Neural cell (in vitro differentiated cells): ENCODE data around the gene APEX1. TPM values are rescaled to one million over a fixed set of nuclear protein-coding genes. Genes with fewer than 3 reads are reported as not detected.
"Not testable (repeated sequence)": the region's sequence is repeated elsewhere in the genome, so short reads cannot be mapped to it uniquely, and the experiment has no call there.

Experiments
- H2AFZ ChIP-seq: fragments of 200-600, 300-800 bp; sonication (generic), shearing (Covaris generic); 2 replicates; pipeline ENCODE4 v1.6.0; 2014; ENCODE audit warnings: low read depth, mild to moderate bottlenecking, antibody characterized with exemption, low read length, moderate library complexity
- H3F3A ChIP-seq: fragments of 200-600 bp; shearing (Covaris generic); 2 replicates; pipeline ENCODE4 v1.6.1; 2016; ENCODE audit warnings: mild to moderate bottlenecking, moderate library complexity, mixed read lengths, antibody characterized with exemption, low read length; ENCODE audit not compliant: insufficient read depth, poor library complexity, severe bottlenecking
- H3K27ac ChIP-seq: fragments of 200-600, 300-800 bp; sonication (generic), shearing (Covaris generic); 2 replicates; pipeline ENCODE4 v1.5.1; 2014; ENCODE audit warnings: mild to moderate bottlenecking, low read length, moderate library complexity
- H3K27me3 ChIP-seq: fragments of 300-800, 200-600 bp; sonication (generic), shearing (Covaris generic); 2 replicates; pipeline ENCODE4 v1.6.0; 2014; ENCODE audit warnings: mild to moderate bottlenecking, low read depth, low read length, moderate library complexity; ENCODE audit not compliant: insufficient read depth
- H3K36me3 ChIP-seq: fragments of 300-800, 200-600 bp; sonication (generic), shearing (Covaris generic); 2 replicates; pipeline ENCODE4 v1.5.1; 2014; ENCODE audit warnings: mild to moderate bottlenecking, antibody characterized with exemption, low read length, moderate library complexity; ENCODE audit not compliant: insufficient read depth
- H3K4me2 ChIP-seq: fragments of 300-800, 200-600 bp; sonication (generic), shearing (Covaris generic); 2 replicates; pipeline ENCODE4 v1.6.0; 2014; ENCODE audit warnings: mild to moderate bottlenecking, low read length
- H3K4me3 ChIP-seq: fragments of 300-800, 200-600 bp; sonication (generic), shearing (Covaris generic); 2 replicates; pipeline ENCODE4 v1.5.1; 2014; ENCODE audit warnings: mild to moderate bottlenecking, low read length, moderate library complexity
- H3K79me2 ChIP-seq: fragments of 200-600 bp; shearing (Covaris generic); replicated peaks from 2 replicates; pipeline ENCODE4 v1.6.0; 2014; ENCODE audit warnings: mild to moderate bottlenecking, low read length, moderate library complexity; ENCODE audit not compliant: insufficient read depth
- H3K9ac ChIP-seq: fragments of 300-800, 200-600 bp; sonication (generic), shearing (Covaris generic); 2 replicates; pipeline ENCODE4 v1.6.1; 2016; ENCODE audit warnings: mild to moderate bottlenecking, low read length, mixed read lengths
- H3K9me2 ChIP-seq: fragments of 200-600 bp; shearing (Covaris generic); 2 replicates; pipeline ENCODE4 v1.6.1; 2016; ENCODE audit warnings: mild to moderate bottlenecking, low read length, mixed read lengths; ENCODE audit not compliant: insufficient read depth
- H3K9me3 ChIP-seq: fragments of 200-600, 300-800 bp; sonication (generic), shearing (Covaris generic); 2 replicates; pipeline ENCODE4 v1.6.1; 2016; ENCODE audit warnings: mild to moderate bottlenecking, mixed run types, low read length, moderate library complexity, mixed read lengths
- H4K20me1 ChIP-seq: fragments of 200-600 bp; shearing (Covaris generic); 2 replicates; pipeline ENCODE4 v1.6.1; 2016; ENCODE audit warnings: mild to moderate bottlenecking, mixed run types; ENCODE audit not compliant: insufficient read depth
- CTCF ChIP-seq: fragments of 450-650 bp; IDR thresholded peaks from 2 replicates; pipeline ENCODE4 v1.5.1; 2014; ENCODE audit warnings: antibody characterized with exemption, mild to moderate bottlenecking, moderate library complexity; ENCODE audit not compliant: poor library complexity, severe bottlenecking
- EP300 ChIP-seq: fragments of 450-650 bp; conservative IDR thresholded peaks from 2 replicates; pipeline ENCODE4 v1.6.1; 2014; ENCODE audit warnings: antibody characterized with exemption, mild to moderate bottlenecking, moderate library complexity; ENCODE audit not compliant: poor library complexity, severe bottlenecking
- EZH2 ChIP-seq: fragments of 200-600, 300-800 bp; shearing (Covaris generic), sonication (generic); IDR thresholded peaks from 2 replicates; pipeline ENCODE4 v1.6.1; 2014; ENCODE audit warnings: antibody characterized with exemption, low read length, borderline replicate concordance, mild to moderate bottlenecking; ENCODE audit not compliant: insufficient read depth, poor library complexity, severe bottlenecking
- MXI1 ChIP-seq: fragments of 450-650 bp; conservative IDR thresholded peaks from 2 replicates; pipeline ENCODE4 v1.6.1; 2014; ENCODE audit warnings: antibody characterized with exemption, mild to moderate bottlenecking; ENCODE audit not compliant: poor library complexity, severe bottlenecking
- POLR2AphosphoS5 ChIP-seq: IDR thresholded peaks from 2 replicates; pipeline ENCODE4 v1.6.1; 2012
- RAD21 ChIP-seq: fragments of 450-650 bp; conservative IDR thresholded peaks from 2 replicates; pipeline ENCODE4 v1.6.1; 2014; ENCODE audit warnings: antibody characterized with exemption, mild to moderate bottlenecking, moderate library complexity
- REST ChIP-seq: IDR thresholded peaks from 2 replicates; pipeline ENCODE4 v1.6.1; 2012; ENCODE audit warnings: borderline replicate concordance
- SMC3 ChIP-seq: fragments of 450-650 bp; conservative IDR thresholded peaks from 2 replicates; pipeline ENCODE4 v1.6.1; 2014; ENCODE audit warnings: antibody characterized with exemption, mild to moderate bottlenecking, moderate library complexity; ENCODE audit not compliant: poor library complexity
- TAF1 ChIP-seq: IDR thresholded peaks from 2 replicates; pipeline ENCODE4 v1.6.1; 2012; ENCODE audit warnings: low read depth
- polyA plus RNA-seq: library from polyadenylated mRNA; depleted of rRNA; stranded (reverse); fragments of >200 nt; gene quantifications from 2 replicates; pipeline ENCODE4 v1.2.3, GENCODE V29; 2014

The APEX1 gene
- polyA plus RNA-seq, 1 donor from 2014 or later = 44.5 TPM

GRCh38 chr14:20440882-20441281, 14.1 kb upstream of the APEX1 start:
- H3K4me3 ChIP-seq = no peak overlapping the region
- no peaks in the 10 kb centered on the region for H3K27me3 ChIP-seq
- H3K4me2 ChIP-seq = no peak overlapping the region
- no peaks in the 10 kb centered on the region for H3F3A ChIP-seq
- no peaks in the 10 kb centered on the region for H4K20me1 ChIP-seq
- no peaks in the 10 kb centered on the region for H3K9me2 ChIP-seq
- H3K36me3 ChIP-seq = peaks cover 2% of the 10 kb centered on the region
- no peaks in the 10 kb centered on the region for H3K79me2 ChIP-seq
- TF ChIP-seq MXI1 = no peak
- no peak for TF ChIP-seq RAD21
- TF ChIP-seq SMC3 = no peak
- no peak for TF ChIP-seq POLR2AphosphoS5
- no peak for TF ChIP-seq REST
- no peak for TF ChIP-seq TAF1
- no peak for TF ChIP-seq EP300
- no peak for TF ChIP-seq CTCF
- TF ChIP-seq EZH2 = no peak
- no peak overlapping the region for H3K27ac ChIP-seq
- H3K9ac ChIP-seq = no peak overlapping the region
- no peak overlapping the region for H2AFZ ChIP-seq
- H3K9me3 ChIP-seq = peaks cover 4% of the 10 kb centered on the region

DNA sequence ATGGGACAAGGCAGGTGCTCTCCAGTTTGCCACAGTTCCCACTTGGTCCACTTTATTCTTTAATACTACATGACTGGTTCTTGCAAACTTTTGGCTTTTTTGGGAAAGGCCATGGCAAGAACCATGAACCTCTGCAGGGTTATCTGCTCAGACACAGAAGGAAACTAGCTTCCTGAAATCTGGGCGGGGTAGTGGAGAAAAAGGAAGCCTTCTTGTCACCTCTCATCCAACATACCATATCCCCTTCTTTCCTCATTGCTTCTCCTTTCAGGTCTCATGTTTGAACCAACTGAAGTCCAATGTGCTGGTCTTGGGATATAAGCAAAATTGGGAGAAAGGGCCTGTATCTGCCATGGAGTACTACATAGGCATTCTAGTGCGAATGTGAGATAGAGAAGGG, 13.6 kb upstream of the APEX1 start:
- Histone ChIP-seq H3K27ac (no peak overlapping the region), H3K4me3 (no peak overlapping the region), H3K9me2 (no peaks in the 10 kb centered on the region), H3K9ac (no peak overlapping the region), H3K36me3 (peaks cover 8% of the 10 kb centered on the region), H3K9me3 (peaks cover 4% of the 10 kb centered on the region), H3K27me3 (no peaks in the 10 kb centered on the region), H2AFZ (no peak overlapping the region), H3K79me2 (no peaks in the 10 kb centered on the region), H3F3A (no peaks in the 10 kb centered on the region), H3K4me2 (no peak overlapping the region), H4K20me1 (no peaks in the 10 kb centered on the region)
- no peak for TF ChIP-seq MXI1

GRCh38 chr14:20443650-20444049, 11.4 kb upstream of the APEX1 start:
- H3K27ac ChIP-seq, H3F3A ChIP-seq, H2AFZ ChIP-seq, H4K20me1 ChIP-seq, H3K9me2 ChIP-seq, H3K79me2 ChIP-seq, H3K4me3 ChIP-seq, H3K27me3 ChIP-seq, H3K9ac ChIP-seq, H3K9me3 ChIP-seq, H3K4me2 ChIP-seq: not testable (repeated sequence)
- H3K36me3 ChIP-seq = peaks cover 17% of the 10 kb centered on the region
